GM21737 (cell line): Measurements from ENCODE around the gene TAF11.
A peak's percentile ranks its signal among the peaks of the same experiment; 100 is the strongest.
"Not testable (repeated sequence)": the region's sequence is repeated elsewhere in the genome, so short reads cannot be mapped to it uniquely, and the experiment has no call there.

Source experiments
- ATAC-seq: cut with Tn5 transposase; IDR thresholded peaks from one replicate; pipeline ENCODE4 v1.9.1; 2021; ENCODE audit warnings: mild to moderate bottlenecking, moderate library complexity; ENCODE audit not compliant: unreplicated experiment

Gene TAF11, protein sequence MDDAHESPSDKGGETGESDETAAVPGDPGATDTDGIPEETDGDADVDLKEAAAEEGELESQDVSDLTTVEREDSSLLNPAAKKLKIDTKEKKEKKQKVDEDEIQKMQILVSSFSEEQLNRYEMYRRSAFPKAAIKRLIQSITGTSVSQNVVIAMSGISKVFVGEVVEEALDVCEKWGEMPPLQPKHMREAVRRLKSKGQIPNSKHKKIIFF

DNA sequence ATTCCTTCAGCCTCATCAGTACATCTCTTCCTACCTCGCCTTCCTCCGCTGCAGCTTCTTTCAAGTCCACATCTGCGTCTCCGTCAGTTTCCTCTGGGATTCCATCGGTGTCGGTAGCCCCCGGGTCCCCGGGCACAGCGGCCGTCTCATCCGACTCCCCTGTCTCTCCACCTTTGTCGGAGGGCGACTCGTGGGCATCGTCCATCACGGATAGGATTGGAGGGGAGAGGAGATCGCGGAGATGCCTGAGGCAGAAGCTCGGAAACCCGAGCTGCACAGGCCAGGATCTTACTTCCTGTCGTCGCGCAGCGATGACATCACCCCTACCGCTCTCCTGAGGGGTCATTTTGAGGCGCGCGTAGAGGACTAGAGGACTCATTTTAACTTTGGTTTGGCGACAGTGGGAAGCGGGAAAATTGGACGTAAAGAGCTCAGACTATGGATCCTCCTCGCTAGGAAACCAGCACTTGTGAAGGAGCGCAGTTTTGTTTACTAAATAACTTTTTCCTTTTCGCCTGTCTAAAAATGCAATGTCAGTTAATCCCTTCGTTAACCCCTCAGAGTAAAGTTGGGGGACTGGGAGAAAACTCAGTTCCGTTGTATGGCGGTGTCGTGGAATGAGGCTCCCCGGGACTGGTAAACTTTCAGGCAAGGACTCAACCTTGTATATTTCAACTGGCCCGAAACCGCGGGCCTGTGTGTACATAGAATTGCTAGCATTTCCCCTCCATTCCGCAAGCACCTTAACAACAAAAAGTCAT is at the start of gene TAF11:
TAF11 (minus strand) TSS at position 290 of the 761 bp plus-strand sequence; CDS start at position 205, 85 bp downstream.
- peak; percentile 67 for ATAC-seq

DNA sequence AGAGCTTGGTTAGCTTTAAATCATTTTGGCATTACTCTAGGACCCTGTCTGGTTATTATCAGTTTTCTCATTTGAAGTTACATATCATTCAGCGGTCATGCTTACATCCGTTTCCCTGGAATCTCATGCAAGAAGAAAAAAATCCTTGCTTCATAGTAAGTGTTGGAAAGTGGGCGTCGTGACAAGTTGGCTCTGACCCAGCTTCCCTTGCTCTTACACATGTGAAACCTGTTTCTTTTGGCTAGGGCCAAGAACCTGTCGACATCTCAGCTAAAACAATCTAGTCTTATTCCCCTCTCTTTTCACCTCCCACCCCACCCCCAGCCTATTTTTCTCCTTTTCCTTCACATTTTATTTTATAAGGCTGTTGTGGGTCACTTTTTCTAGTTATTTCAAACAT is 46.7 kb upstream of the TAF11 start:
- no peak for ATAC-seq

DNA sequence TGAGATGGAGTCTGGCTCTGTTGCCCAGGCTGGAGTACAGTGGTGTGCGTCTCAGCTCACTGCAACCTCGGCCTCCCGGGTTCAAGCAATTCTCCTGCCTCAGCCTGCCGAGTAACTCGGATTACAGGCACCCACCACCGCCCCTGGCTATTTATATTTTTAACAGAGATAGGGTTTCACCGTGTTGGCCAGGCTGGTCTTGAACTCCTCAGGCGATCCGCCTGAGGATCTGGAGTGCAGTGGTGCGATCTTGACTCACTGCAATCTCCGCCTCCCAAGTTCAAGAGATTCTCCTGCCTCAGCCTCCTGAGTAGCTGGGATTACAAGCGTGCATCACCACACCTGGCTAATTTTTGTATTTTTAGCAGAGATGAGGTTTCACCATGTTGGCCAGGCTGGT is 44.4 kb upstream of the TAF11 start:
- ATAC-seq: not testable (repeated sequence)

DNA sequence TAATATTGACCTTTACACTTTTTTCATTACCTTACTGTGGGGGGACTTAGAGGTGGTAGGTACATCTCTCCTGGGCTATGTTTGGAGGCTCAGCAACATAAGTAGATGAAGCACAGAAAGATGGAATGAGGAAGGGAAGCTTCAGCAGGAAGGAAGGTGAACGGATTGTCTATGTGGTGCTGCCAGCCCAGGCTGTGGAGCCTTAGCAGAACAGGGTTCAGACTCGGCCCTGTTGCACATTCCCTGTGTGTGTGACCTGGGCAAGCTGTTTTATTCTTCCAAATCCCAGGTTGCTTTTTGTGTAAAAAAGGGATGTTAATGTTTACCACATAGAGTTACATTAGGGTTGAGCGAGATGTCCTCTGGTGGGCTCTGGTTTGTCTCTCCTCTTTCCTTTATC is 42.4 kb upstream of the TAF11 start:
- ATAC-seq: no peak

DNA sequence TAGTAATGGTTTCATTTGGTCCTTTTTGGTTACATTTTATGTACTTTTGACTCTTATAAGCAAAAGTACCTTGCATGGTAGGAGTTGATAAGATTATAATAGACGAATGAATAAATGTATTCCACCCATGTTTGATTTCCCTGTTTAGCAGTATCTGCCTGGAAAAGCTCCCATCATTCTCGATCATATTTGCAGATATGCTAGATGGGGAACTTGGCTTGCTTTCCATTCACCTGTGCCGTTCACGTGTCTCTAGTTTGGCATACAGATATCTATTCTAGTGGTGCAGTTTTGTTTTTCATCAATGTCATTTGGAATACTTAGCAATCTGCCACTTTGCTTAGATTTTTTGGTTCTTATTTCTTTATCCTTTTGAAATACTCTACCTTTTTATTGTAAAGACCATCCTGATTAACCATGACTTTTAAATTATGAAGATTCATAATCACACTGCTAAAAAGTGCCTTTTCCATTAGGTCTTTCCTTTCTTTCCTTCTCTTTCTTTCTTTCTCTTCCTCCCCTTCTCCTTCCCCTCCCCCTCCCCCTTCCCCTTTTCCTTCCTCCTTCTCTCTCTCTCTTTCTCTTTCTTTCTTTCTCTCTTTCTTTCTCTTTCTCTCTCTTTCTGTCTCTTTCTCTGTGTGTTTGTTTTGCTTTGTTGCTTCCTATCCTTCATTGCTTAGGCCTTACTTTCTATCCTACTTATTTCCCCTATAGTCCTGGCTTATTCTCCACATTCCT is 41.6 kb upstream of the TAF11 start:
- no peak for ATAC-seq

DNA sequence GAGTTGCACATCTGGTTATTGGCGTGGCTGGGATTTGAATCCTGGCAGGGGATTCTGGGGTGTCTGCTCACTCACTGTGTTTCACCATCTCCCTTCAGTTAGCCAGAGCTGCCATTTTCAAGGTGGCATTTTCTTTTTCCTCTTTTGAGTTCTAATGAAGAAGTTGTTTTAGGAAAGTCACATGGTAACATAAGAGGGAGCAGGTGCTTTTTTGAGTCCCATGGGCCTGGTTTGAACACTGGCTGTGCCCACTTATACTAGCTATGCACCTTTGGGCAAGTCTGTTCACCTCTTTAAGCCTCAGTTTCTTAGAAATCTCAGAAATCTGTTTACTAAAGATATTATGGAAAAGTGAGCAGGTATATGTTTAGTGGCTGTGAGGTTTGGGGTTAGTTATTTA is 40.9 kb upstream of the TAF11 start:
- ATAC-seq: no peak

DNA sequence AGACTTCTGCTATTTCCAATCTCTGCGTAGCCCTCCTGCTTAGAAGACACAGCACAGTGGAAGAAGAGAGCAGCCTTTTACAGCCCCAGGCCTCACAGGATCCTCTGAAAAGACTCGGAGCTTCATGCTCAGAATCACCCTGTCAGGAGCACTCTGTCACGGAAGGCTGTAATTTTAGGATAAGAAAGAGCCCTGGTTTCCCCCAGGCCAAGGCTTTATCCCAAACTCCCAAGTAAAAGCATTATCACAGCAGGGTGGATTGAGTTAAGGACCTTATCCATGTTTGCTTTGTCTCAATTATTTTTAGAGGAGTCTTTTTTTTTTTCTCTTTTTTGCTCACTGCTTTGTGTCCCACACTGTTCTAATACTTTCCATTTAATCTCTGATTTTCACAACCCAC is 40.4 kb upstream of the TAF11 start:
- ATAC-seq: no peak

DNA sequence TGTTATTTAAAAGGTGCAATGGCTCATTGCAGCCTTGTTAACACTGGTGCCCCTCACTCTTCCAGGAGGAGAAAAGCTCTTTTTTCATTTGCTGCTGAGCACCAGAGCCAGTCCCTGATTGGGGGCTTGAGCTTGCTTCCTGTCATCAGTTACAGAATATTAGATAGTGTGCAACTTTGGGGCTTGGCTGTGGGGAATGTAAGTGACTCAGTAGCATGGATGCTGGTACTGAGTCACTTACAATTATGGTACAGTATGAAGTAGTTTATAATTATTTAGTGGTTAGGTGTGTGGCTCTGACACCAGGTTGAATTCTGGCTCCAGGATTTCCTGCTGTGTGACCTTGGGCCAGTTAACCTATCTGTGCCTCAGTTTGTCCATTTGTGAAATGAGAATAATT is 38.8 kb upstream of the TAF11 start:
- no peak for ATAC-seq

DNA sequence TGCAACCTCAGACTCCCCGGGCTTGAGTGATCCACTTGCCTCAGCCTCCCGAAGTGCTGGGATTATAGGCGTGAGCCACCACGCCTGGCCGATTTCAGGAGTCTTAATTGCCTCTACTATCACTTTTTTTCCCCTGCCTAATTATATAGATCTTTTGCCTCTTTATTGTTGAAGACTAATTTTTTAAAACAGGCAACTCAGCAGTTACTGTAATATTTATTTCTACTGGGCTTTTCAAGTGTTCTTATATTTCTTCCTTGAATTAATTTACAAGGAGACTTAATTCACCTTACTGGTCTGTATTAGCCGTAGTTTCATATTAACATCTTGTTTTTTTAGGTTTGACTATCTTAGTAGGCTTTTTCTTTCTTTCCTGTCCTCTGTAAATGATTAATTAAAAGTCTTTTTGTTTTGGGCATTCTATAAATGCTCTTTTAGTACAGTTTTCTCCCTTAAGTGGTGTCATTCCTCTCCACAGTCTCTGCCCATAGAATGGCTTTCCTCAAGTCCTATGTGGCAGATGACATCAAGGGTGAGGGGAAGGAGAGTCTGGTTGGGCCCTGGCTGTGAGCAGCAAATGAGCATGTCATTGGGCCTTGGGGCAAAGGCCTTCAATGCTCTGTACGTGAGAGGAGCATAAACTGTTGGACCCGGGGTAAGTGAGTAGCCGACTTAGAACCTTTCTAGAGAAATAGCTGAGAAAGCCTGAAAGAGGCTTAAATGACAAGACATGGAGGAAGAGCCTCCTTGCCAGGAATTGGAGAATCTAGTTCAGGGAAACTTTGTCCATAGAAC is 37.2 kb upstream of the TAF11 start:
- ATAC-seq: no peak

DNA sequence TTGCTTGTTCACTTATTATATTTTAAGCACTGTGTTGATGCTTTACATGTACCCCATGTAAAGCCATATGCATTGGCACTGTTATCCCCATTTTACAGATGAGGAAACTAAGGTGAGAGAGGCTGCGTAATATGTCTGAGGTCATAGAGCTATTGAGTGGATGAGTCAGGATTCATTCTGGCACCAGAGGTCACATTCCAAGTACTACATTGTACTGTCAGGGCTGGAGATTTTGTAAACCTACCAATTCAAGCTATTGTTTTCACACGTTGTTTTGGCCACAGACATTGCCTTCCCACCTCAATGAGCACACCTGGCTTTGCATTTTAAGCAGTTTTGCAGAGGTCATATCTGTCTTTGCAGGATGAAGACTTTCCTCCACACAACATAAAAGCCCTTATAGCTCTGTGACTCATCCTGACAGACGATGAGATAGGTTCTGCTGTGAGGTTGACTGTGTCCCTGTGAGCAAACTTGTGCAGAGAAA is 34.4 kb upstream of the TAF11 start:
- ATAC-seq: no peak

DNA sequence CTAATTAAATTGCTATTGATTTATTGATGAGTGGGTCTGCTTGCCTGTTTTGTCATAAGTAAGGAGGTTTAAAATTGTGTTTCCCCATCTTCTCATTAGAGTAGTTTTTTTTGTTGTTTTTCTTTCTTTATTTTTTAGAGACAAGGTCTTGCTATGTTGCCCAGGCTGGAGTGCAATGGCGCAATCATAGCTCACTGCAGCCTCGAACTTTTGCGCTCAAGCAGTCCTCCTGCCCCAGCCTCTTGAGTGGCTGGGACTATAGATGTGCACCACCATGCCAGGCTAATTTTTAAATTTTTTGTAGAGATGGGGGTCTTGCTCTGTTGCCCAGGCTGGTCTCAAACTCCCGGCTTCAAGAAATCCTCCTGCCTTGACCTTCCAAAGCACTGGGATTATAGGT is 32.3 kb upstream of the TAF11 start:
- no peak for ATAC-seq

DNA sequence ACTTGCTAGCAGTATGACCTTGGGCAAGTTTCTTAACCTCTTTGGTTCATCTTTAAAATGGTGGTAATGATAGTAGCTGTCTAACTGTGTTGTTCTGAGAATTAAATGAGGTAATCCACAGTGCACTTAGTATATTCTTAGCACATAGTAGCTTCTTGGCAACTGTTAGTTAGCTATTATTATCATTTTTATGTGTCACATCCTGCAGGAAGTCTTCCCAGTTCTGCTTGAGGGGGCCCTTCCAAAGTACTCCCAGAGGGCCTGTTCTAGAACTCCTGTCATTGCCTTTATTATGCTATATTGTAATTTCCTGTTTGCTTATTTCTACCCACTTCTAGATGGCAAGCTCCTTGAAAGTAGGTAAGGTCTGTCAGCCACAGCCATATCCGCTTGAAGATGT is 31.8 kb upstream of the TAF11 start:
- ATAC-seq: no peak

DNA sequence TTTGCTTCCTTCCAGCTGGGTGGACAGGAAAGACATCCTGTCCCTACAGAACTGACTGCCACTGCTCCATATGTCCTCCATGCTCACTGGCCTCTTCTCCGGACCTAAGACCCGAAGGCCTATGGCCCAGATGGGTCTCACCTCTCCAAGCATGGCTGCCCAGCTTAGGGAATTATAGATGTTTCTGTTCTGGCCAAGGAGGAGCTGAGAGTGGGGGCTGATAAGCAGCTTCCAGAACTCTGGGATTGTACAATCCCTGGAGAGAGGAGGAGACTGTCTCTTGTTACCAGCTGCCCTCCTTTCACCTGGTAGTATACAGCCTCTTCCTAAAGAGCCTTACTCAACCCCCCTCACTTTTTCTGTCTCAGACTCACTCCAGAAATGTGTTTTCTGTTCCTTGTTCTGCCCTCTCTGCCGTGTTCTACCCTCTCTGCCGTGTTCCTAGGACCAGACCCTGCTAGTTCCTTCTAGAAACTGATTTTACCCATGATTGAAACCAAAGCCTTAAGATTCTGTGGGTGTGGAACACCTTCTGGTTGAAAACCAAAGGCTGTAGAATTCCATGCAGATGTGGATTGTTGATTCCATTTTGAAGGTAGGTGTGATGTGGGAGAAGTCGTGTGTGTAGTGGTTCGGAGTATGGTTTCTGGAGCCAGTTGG is 29.9 kb upstream of the TAF11 start:
- ATAC-seq: no peak

DNA sequence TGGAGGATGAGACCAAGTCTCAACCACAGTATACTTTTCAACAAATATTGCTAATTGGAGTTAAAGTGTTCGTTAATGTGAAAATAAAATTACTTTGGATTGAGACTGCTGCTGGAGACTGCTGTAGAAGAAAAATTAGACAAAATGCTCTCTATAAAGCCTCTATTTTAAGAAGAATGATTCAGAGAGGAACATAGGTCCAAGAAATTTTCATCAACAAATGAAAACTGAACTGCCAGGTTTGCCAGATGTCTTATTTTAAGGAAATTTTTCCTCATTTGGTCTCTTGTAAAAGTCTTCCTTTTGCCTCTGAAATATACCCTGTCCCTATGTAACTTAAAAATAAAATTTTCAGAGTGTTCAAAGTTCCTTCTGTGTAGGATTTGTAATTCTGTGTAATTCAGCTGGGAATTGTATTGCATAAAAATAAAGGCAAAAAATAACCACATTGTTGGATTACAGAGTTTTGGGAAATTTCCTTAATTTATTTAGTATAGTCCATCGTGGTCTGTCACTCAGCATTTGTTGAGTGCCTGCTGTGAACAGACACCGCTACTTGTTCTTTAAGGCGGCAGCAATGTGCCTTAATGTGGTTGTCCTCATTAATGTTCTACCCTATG is 28.6 kb upstream of the TAF11 start:
- no peak for ATAC-seq

DNA sequence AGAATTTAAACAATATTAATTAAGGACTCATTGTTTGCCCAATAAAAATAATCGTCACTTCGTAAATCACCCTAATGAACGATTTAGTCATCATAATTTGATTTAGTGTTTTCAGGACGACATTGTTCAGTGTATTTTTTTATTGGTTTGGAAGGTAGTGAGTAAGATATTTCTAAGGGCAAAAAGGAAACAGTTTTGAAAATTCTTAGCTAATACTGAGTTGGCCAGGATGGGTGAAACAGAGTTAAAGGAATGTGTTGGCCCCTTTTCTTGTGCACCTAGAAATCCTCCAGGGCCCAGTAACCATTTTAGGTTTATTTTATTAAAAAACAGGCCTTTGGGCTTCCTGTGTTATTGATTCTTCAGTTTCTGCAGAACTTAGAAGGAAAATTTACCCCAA is 26.5 kb upstream of the TAF11 start:
- no peak for ATAC-seq

DNA sequence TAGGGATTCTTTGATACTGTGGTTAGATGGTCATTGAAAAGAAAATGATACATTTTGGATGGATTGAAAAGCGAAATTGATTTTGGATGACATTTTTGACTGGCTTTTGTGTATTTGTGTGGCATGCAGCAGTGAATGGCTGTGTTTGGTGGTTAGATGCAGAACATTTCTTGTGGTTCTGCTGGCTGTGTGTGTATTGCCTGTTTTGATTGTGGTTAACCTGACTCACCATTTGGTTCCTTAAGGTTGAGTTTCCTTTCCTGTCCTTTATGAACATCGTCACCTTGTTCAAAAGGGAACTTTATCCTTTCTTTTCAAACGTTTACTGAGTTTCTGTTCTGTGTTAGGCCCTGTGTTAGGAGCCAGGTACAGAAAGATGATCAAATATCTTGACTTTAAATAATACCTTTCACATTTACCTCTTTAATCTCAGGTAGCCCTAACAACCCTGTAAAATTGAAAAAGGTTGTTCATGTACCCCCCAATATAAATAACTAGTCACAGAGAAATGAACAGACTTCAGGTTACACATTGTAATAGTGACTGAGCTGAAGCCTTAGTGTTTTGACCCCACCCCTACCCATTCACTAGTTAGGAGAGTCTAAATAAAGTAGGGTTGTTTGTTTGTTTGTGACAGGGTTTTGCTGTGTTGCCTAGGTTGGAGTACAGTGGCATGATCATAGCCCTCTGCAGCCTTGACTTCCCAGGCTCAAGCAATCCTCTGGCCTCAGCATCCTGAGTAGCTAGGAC is 25.0 kb upstream of the TAF11 start:
- no peak for ATAC-seq

DNA sequence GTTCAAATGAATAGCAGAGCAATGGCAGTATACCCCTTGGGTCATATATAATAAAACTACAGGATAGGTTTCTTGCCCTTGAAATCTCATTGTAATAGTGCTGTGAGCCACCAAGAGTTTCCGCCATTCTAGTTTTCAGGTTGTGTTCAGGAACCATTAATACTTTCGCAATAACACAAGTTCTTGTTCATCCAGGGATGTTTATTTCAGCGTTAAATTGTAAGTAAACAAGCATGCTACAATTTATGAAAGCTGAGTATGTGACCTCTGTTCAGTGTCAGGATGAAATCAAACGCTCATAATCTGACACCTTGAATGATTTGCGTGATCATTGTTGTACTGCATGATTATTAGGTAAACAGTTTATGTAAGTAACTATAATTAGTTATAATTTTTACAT is 24.0 kb upstream of the TAF11 start:
- ATAC-seq: no peak

DNA sequence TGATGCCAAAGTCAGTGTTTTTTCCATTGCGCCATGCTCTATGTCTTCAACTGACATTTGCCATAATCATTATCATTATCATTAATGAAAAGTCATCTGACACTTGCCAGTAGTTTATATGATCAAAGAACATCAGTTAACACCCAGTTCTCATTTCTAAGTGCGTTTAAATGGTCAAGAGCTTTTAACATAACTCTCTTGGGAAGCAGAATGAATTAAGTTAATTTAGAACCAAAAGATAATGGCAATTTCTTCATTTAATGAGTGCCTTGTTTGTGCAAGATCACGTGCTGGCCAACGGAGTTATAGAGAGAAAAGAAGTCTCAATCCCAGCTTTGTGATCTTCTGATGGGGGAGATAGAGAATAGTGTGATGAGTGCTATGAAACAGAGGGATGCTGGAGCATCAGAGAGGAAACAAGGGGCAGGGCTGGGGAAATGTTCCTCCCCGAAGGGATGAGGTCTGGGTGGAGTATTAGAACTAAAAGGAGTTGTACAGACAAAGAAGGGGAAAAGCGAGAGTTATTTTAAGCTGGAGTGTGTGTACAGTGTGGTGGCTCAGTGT is 21.6 kb upstream of the TAF11 start:
- no peak for ATAC-seq

DNA sequence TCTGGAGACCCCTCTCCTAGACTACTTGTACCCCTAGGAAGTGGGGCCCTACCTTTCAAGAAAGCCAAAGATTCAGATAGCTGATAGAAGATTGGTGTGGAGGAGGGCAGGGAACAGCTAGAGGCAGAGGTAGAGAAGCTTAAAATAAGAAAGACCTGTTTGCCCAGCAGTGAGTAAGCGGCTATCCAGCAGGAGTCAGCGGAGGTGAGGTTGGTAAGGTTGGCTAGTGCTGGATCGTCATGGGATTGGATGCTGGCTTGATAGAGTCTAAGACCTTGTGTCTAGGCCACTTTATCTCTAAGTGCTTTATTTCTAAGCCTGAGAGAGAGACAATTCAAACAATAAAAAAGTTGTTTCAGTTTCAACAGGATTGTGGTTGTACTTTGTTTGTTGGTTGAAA is 20.4 kb upstream of the TAF11 start:
- no peak for ATAC-seq
